Stomach (tissue), 9 donors: Measurements from ENCODE around the gene TMEM134. TPM values are rescaled to one million over a fixed set of nuclear protein-coding genes. Genes with fewer than 3 reads are reported as not detected.

Experiments used
- DNase-seq, 2 donors: peaks; one replicate each; pipeline versions ENCODE4 v3.0.0 to v3.0.0-alpha.2; 2013 to 2019
- H3K27ac ChIP-seq, 5 donors: fragments of 200-600 bp in 4 of 5; sonication (generic) in 4 of 5; one replicate each; pipeline ENCODE4 v1.5.1; 2013 to 2019; ENCODE audit warnings: mild to moderate bottlenecking in 1 of 5, moderate library complexity in 1 of 5
- H3K27me3 ChIP-seq, 3 donors: fragments of 200-600 bp; sonication (generic); one replicate each; pipeline ENCODE4 v1.5.1; 2017 to 2019; ENCODE audit warnings: mixed run types in 1 of 3
- H3K36me3 ChIP-seq, 4 donors: fragments of 200-600 bp; sonication (generic); 1 replicate in 3 of 4; 2 replicates in 1 of 4; pipeline ENCODE4 v1.5.1; 2016 to 2019
- H3K4me1 ChIP-seq, 4 donors: fragments of 200-600 bp; sonication (generic); one replicate each; pipeline ENCODE4 v1.5.1; 2016 to 2019
- H3K4me3 ChIP-seq, 4 donors: fragments of 200-600 bp; sonication (generic) in 3 of 4; one replicate each; pipeline ENCODE4 v1.5.1; 2016 to 2019; ENCODE audit warnings: mild to moderate bottlenecking in 1 of 4
- H3K9me3 ChIP-seq, 4 donors: fragments of 200-600 bp; sonication (generic); one replicate each; pipeline ENCODE4 v1.5.1; 2016 to 2019
- EP300 ChIP-seq: sonication (generic); formaldehyde crosslinking; IDR thresholded peaks from one replicate; pipeline ENCODE4 v1.6.1; 2017; ENCODE audit warnings: antibody characterized with exemption
- POLR2A ChIP-seq, 4 donors: fragments of 450-650 bp; IDR thresholded peaks; one replicate each; pipeline ENCODE4 v1.6.1; 2016; ENCODE audit warnings: antibody characterized with exemption in 4 of 4, control low read depth in 2 of 4, mild to moderate bottlenecking in 1 of 4, moderate library complexity in 1 of 4
- POLR2AphosphoS5 ChIP-seq, 3 donors: sonication (generic); formaldehyde crosslinking; IDR thresholded peaks; one replicate each; pipeline ENCODE4 v1.6.1; 2016; ENCODE audit warnings: antibody characterized with exemption in 3 of 3
- WGBS, 5 donors: extraction: QIAGEN DNeasy Blood & Tissue Kit in 3 of 5; methylation state at CpG; one replicate each; pipeline versions ENCODE4 v1.1.5 to v1.1.7; 2013 to 2018; 5-methylcytosine and 5-hydroxymethylcytosine counted together
- intact Hi-C: fragments of 100-400 bp; cut with DNase I; formaldehyde crosslinking; loops from one replicate; pipeline ENCODE4 v1.15.1; 2023; ENCODE audit warnings: low total_unique reads
- polyA plus RNA-seq, 3 donors: library from polyadenylated mRNA; stranded (reverse); fragments of 200-250 nt; gene quantifications; one replicate each; pipeline ENCODE4 v1.2.3, GENCODE V29; 2013
- total RNA-seq, 5 donors: library from RNA; depleted of rRNA; stranded (reverse); fragments of >200 nt; gene quantifications; one replicate each; pipeline versions ENCODE4 v1.1.0 to v1.2.3, GENCODE V29; 2014 to 2016
- TF ChIP-seq, protein P1 (sequence below), 7 experiments: fragments of 450-650 bp in 4 of 7; fragments of 200-600 bp in 3 of 7; sonication (generic) in 3 of 7; IDR thresholded peaks; one replicate each; pipeline ENCODE4 v1.5.1; 2016 to 2019; ENCODE audit warnings: antibody characterized with exemption in 7 of 7, control low read depth in 2 of 7, mild to moderate bottlenecking in 1 of 7
- donor health status: healthy with polysubstance abuse.
- donor health status: Bipolar disorder and iron deficiency.
- donor health status: healthy.

TMEM134 gene
- total and polyA plus RNA-seq, 8 donors = 57.6 to 392 (median 128) TPM

DNA sequence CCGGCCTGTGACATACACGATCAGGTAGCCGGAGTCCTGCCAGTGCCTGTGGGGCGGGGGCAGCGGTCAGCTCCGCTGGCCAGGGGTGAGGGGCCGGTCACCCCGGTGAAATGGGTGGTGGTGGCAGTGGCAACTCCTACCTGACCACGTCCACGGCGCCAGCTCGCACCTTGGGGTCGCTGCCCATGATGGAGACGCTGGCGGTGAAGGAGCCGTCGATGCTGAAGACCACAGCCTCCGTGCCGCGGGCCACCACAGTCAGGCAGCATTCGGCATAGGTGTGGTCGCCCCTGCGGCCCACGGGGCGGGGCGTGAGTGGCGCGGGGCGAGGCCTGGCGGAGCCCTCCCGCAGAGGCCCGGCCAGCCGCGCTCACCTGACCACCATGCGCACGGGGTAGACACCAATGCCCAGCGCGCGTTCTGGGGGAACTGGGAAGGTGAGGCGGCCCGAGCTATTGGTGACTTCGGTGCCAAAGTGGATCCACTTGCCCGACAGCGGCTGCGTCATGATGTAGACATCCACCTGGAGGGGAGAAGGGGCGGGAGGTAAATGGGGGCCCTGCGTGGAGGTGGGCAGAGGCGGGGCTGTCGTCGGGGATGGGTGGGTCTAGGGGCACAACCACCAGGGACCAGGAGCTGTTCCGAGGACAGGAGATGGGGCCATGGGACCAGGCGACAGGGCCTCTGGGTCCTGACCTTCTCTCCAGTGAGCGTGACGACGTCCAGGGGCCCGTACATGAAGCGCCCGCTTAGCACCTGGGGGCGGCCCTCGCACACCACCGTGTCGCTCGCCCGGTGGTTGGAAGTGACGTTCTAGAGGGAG lies 24.7 kb upstream of the TMEM134 start:
- TF ChIP-seq POLR2A (IDR thresholded peaks at IDR 0.05) (no peak), EP300 (no peak), POLR2AphosphoS5 (IDR thresholded peaks at IDR 0.05) (no peak)
- TF ChIP-seq, protein P1, sequence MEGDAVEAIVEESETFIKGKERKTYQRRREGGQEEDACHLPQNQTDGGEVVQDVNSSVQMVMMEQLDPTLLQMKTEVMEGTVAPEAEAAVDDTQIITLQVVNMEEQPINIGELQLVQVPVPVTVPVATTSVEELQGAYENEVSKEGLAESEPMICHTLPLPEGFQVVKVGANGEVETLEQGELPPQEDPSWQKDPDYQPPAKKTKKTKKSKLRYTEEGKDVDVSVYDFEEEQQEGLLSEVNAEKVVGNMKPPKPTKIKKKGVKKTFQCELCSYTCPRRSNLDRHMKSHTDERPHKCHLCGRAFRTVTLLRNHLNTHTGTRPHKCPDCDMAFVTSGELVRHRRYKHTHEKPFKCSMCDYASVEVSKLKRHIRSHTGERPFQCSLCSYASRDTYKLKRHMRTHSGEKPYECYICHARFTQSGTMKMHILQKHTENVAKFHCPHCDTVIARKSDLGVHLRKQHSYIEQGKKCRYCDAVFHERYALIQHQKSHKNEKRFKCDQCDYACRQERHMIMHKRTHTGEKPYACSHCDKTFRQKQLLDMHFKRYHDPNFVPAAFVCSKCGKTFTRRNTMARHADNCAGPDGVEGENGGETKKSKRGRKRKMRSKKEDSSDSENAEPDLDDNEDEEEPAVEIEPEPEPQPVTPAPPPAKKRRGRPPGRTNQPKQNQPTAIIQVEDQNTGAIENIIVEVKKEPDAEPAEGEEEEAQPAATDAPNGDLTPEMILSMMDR (IDR thresholded peaks at IDR 0.05) = no peak
- no peak for DNase-seq
- H3K9me3 ChIP-seq = no peaks in the 10 kb centered on the region
- H3K27ac ChIP-seq = no peak overlapping the region
- no peak overlapping the region for H3K4me3 ChIP-seq
- peaks cover 40 to 100% (median 98%) of the 10 kb centered on the region in 4 donors for H3K36me3 ChIP-seq
- no peaks in the 10 kb centered on the region for H3K4me1 ChIP-seq
- intact Hi-C loops = loop anchor here (10.0 kb wide), 1 partner anchor 99 kb away; the partner anchor contains the start of gene RAD9A
- WGBS, 5 donors = 92 to 97% (median 95%) methylated on average over 59 to 65 of the region's 65 CpGs
- no peaks in the 10 kb centered on the region for H3K27me3 ChIP-seq

DNA sequence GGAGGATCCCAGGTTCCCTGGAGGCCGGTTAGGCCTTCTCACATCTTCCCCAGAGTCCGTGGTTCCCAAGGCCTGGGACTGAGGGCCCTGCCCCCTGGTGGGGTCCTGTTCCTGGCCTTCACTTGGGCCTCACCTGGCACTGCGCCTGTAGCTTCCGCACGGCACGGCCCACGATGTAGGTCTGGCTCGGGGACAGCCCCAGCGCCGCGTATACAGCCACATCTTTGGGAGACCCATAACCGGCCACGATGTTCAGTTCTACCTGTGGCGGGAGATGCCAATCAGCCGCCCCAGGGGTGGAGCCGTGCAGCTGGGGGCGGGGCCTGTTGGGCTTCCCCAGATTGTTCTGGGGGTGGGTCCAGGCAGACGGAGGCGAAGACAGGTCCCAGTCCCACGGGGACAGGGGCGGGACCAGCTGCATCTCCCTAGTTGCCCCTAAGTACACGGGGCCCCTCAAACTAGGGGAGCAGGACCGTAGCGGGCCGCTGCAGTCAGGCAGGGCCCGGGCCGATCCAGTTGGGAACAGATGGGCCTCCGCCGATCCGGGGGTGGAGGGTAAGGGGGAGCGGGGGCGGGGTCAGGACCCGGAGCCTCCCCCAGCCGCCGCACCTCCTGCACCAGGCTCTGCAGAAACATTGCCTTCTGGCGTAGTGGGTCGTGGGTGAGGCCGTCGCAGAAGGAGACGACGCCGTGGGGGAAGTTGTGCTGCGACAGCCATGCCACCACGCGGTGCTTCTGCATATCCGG lies 23.9 kb upstream of the TMEM134 start:
- intact Hi-C loops = loop anchor here (10.0 kb wide), 1 partner anchor 98 kb away; the partner anchor contains the start of gene RAD9A
- no peak for DNase-seq
- no peaks in the 10 kb centered on the region for H3K27me3 ChIP-seq
- 85 to 91% (median 87%) methylated on average over 28 to 46 of the region's 46 CpGs for WGBS, 5 donors
- no peak overlapping the region for H3K27ac ChIP-seq
- H3K36me3 ChIP-seq = peaks cover 43 to 97% (median 97%) of the 10 kb centered on the region in 4 donors
- H3K4me3 ChIP-seq = no peak overlapping the region
- TF ChIP-seq POLR2AphosphoS5 (IDR thresholded peaks at IDR 0.05) (no peak), EP300 (no peak), POLR2A (IDR thresholded peaks at IDR 0.05) (no peak)
- TF ChIP-seq, protein P1 (IDR thresholded peaks at IDR 0.05) = no peak
- no peaks in the 10 kb centered on the region for H3K9me3 ChIP-seq
- no peaks in the 10 kb centered on the region for H3K4me1 ChIP-seq

DNA sequence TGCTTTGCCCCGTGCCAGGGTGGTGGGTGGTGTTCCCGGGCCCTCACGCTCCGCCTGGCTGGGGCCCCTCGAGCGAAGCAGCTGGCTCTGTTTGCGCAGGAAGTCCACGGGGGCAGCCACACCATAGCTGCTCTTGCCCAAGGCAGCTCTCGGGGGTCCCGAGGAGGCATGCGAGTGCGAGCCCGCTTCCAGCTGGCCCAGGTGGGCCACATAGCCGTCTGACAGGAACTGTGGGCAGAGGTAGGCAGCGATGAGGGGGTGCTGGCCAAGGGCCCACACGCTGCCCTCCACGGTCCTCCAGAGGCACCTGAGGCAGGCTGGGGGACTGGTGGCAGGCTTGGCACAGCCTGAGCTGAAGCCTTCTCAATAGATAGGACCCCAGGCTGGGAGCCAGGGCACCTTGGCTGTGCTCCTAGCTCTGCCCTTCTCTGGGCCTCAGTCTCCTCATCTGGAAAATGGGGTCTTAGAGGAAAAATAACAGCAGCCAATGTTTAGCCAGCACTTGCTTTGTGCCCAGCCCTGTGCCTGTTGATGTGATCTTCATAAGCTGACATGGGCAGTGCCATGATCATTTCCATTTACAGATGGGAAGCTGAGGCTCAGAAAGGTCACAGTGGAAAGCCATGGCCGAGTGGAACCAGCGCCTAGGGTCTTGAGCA lies 23.1 kb upstream of the TMEM134 start:
- intact Hi-C loops = loop anchor here (10.0 kb wide), 1 partner anchor 97 kb away; the partner anchor contains the start of gene RAD9A
- no peak for DNase-seq
- WGBS, 5 donors = 77 to 90% (median 87%) methylated on average over 8 to 19 of the region's 19 CpGs

DNA sequence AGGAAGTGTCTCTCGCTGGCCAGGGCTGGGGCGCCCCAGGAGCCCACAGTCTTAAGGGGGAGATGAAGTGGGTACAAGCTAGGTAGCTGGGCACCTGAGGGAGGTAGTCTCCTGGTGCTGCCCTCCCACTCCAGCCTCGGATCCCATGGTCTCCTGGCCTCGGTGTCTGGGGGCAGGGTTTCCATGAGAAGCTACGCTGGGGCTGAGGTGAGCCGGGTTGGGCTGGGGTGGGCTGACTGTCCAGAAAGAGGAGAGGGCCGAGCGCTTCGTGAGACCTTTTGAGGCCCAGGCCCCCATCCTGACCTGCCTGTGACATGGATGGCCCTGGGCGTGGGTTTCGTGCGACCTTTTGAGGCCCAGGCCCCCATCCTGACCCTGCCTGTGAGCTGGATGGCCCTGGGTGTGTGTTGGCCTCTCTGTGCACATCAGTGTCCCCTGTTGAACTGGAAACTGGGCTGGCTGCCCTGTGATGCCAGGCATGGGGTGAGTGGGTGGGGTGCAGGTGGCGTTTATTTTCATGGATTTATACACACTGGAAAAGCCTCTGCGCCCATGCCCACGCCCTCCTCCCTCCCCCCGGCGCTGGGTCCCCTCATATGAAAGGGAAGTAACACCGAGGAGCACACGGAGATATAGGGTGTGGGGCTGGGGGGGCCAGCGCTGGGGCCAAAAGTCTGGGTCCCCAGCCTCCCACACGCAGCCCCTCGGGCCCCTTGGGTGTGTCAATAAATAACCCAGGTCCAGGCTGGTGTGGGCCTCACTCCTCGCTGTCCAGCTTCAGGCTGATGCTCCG lies 22.4 kb upstream of the TMEM134 start:
- TF ChIP-seq POLR2A (IDR thresholded peaks at IDR 0.05) = no peak
- TF ChIP-seq, protein P1 (IDR thresholded peaks at IDR 0.05) = no peak
- no peak for TF ChIP-seq EP300
- TF ChIP-seq POLR2AphosphoS5 (IDR thresholded peaks at IDR 0.05) = no peak

More for the DNA sequence above, 23.1 kb upstream of the TMEM134 start:
- H3K27ac ChIP-seq = no peak overlapping the region
- no peaks in the 10 kb centered on the region for H3K27me3 ChIP-seq
- H3K36me3 ChIP-seq = peaks cover 43 to 97% (median 97%) of the 10 kb centered on the region in 4 donors
- TF ChIP-seq POLR2A (IDR thresholded peaks at IDR 0.05) = no peak
- TF ChIP-seq POLR2AphosphoS5 (IDR thresholded peaks at IDR 0.05) = no peak
- no peak for TF ChIP-seq EP300
- H3K9me3 ChIP-seq = no peaks in the 10 kb centered on the region
- H3K4me3 ChIP-seq = no peak overlapping the region
- no peaks in the 10 kb centered on the region for H3K4me1 ChIP-seq

More for the DNA sequence above, 22.4 kb upstream of the TMEM134 start:
- 73 to 83% (median 79%) methylated on average over 17 to 24 of the region's 24 CpGs for WGBS, 5 donors
- no peaks in the 10 kb centered on the region for H3K27me3 ChIP-seq
- H3K36me3 ChIP-seq = peaks cover 43 to 98% (median 96%) of the 10 kb centered on the region in 4 donors
- intact Hi-C loops = loop anchor here (10.0 kb wide), 1 partner anchor 97 kb away; the partner anchor contains the start of gene RAD9A
- no peak overlapping the region for H3K4me3 ChIP-seq
- no peak overlapping the region for H3K27ac ChIP-seq
- H3K4me1 ChIP-seq = peaks cover 0 to 6% (median 2%) of the 10 kb centered on the region in 4 donors
- DNase-seq = no peak
- no peaks in the 10 kb centered on the region for H3K9me3 ChIP-seq
